8988T (cell line): ENCODE data around the gene SCMH1.
"Not testable (repeated sequence)": the region's sequence is repeated elsewhere in the genome, so short reads cannot be mapped to it uniquely, and the experiment has no call there.

ENCODE experiments used
- DNase-seq: peaks from one replicate; pipeline ENCODE4 v3.0.0; 2011

Gene SCMH1

GRCh38 chr1:41200728-41201127, 41.4 kb downstream of the SCMH1 start:
- DNase-seq: no peak

- DNase-seq: no peak
Observed at GRCh38 chr1:41199375-41199774, 42.7 kb downstream of the SCMH1 start.

GRCh38 chr1:41192456-41193178, 49.5 kb downstream of the SCMH1 start:
- no peak for DNase-seq

- DNase-seq: no peak
Observed at GRCh38 chr1:41184446-41184845, 57.7 kb downstream of the SCMH1 start.

GRCh38 chr1:41178230-41178629, 63.9 kb downstream of the SCMH1 start:
- not testable (repeated sequence) for DNase-seq

- no peak for DNase-seq
Observed at GRCh38 chr1:41175546-41175945, 66.6 kb downstream of the SCMH1 start.

- no peak for DNase-seq
Observed at GRCh38 chr1:41174170-41174569, 67.9 kb downstream of the SCMH1 start.

- DNase-seq: no peak
Observed at GRCh38 chr1:41173651-41174050, 68.5 kb downstream of the SCMH1 start.

GRCh38 chr1:41171266-41171874, 70.7 kb downstream of the SCMH1 start:
- no peak for DNase-seq

- DNase-seq: no peak
Observed at GRCh38 chr1:41169799-41170180, 72.3 kb downstream of the SCMH1 start.

- DNase-seq: no peak
Observed at GRCh38 chr1:41169066-41169798, 72.9 kb downstream of the SCMH1 start.

GRCh38 chr1:41167667-41168066, 74.4 kb downstream of the SCMH1 start:
- DNase-seq: no peak

- no peak for DNase-seq
Observed at GRCh38 chr1:41164727-41165126, 77.4 kb downstream of the SCMH1 start.

GRCh38 chr1:41162441-41162840, 79.7 kb downstream of the SCMH1 start:
- no peak for DNase-seq

GRCh38 chr1:41161846-41162245, 80.3 kb downstream of the SCMH1 start:
- DNase-seq: no peak

- DNase-seq: no peak
Observed at GRCh38 chr1:41160498-41161110, 81.5 kb downstream of the SCMH1 start.

GRCh38 chr1:41158966-41159365, 83.1 kb downstream of the SCMH1 start:
- DNase-seq: no peak

GRCh38 chr1:41158147-41158875, 83.8 kb downstream of the SCMH1 start:
- no peak for DNase-seq

GRCh38 chr1:41155105-41155504, 87.0 kb downstream of the SCMH1 start:
- DNase-seq: no peak

- DNase-seq: no peak
Observed at GRCh38 chr1:41153750-41154274, 88.3 kb downstream of the SCMH1 start.

GRCh38 chr1:41152622-41153044, 89.5 kb downstream of the SCMH1 start:
- no peak for DNase-seq

- no peak for DNase-seq
Observed at GRCh38 chr1:41151846-41152245, 90.3 kb downstream of the SCMH1 start.

GRCh38 chr1:41149570-41149969, 92.5 kb downstream of the SCMH1 start:
- no peak for DNase-seq
